ENCODE measurements around the gene INO80D. TPM values are rescaled to one million over a fixed set of nuclear protein-coding genes. Genes with fewer than 3 reads are reported as not detected.

Gene INO80D
- total RNA-seq, 1 donor from 2014 or later = 42.8 TPM

Other genes starting within 250 kb of the INO80D start
- gene NDUFS1, start 73.3 kb upstream of the INO80D start, total RNA-seq = 94.4 TPM
- 559 TPM for gene EEF1B2, start 73.7 kb upstream of the INO80D start, total RNA-seq
- 13.0 TPM for gene ZDBF2, start 188.5 kb upstream of the INO80D start, total RNA-seq